Choroid plexus epithelial cell (primary cell): ENCODE data around the gene PCDHGB2.
"Not testable (repeated sequence)": the region's sequence is repeated elsewhere in the genome, so short reads cannot be mapped to it uniquely, and the experiment has no call there.

Experiments used
- DNase-seq: peaks from one replicate; pipeline ENCODE4 v3.0.0-alpha.2; 2010; ENCODE audit warnings: low read depth
- H3K4me3 ChIP-seq: 2 replicates; pipeline ENCODE4 v1.5.1; 2011; ENCODE audit warnings: low read depth, mild to moderate bottlenecking, control low read depth, low read length, moderate library complexity
- CTCF ChIP-seq: conservative IDR thresholded peaks from 2 replicates; pipeline ENCODE4 v1.5.1; 2011; ENCODE audit warnings: low read depth, mild to moderate bottlenecking, control low read depth, inconsistent platforms, low read length, moderate library complexity

PCDHGB2 gene

GRCh38 chr5:141359790-141360426 lies at the start of gene PCDHGB2:
PCDHGB2 (plus strand) TSS chr5:141359994; CDS start chr5:141360136, 142 bp downstream.
- peak; percentile 34 for TF ChIP-seq CTCF
- H3K4me3 ChIP-seq, result peak within 1 kb of the TSS; percentile 32
- peak; percentile 40 for DNase-seq

- no peak overlapping the region for H3K4me3 ChIP-seq
- TF ChIP-seq CTCF, result no peak
- no peak for DNase-seq
Measured at GRCh38 chr5:141313711-141314110, 46.1 kb upstream of the PCDHGB2 start.

- not testable (repeated sequence) for DNase-seq, H3K4me3 ChIP-seq
Measured at GRCh38 chr5:141316963-141317362, 42.8 kb upstream of the PCDHGB2 start.

- TF ChIP-seq CTCF, result no peak
- DNase-seq, result peak; percentile 13
- no peak overlapping the region for H3K4me3 ChIP-seq
Measured at GRCh38 chr5:141319202-141319601, 40.6 kb upstream of the PCDHGB2 start.

- no peak for TF ChIP-seq CTCF
- DNase-seq, result no peak
- H3K4me3 ChIP-seq, result peak overlapping the region; percentile 84
Measured at GRCh38 chr5:141319699-141320098, 40.1 kb upstream of the PCDHGB2 start.

GRCh38 chr5:141320225-141321169 lies 39.3 kb upstream of the PCDHGB2 start, which contains the start of gene TAF7:
TAF7 (minus strand) TSS chr5:141320784; CDS start chr5:141320044, 740 bp downstream.
- peak within 1 kb of the TSS; percentile 84 for H3K4me3 ChIP-seq
- DNase-seq, result peak; percentile 97
- TF ChIP-seq CTCF, result peak; percentile 90

GRCh38 chr5:141322261-141322660 lies 37.5 kb upstream of the PCDHGB2 start:
- no peak overlapping the region for H3K4me3 ChIP-seq
- no peak for DNase-seq
- no peak for TF ChIP-seq CTCF
